Peyer's patch (tissue), 4 donors: ENCODE data around the gene GPR84.

Experiments used
- POLR2A ChIP-seq, 2 donors: fragments of 450-650 bp; IDR thresholded peaks; one replicate each; pipeline ENCODE4 v1.5.1; 2017; ENCODE audit warnings: antibody characterized with exemption in 2 of 2, mild to moderate bottlenecking in 2 of 2, moderate library complexity in 2 of 2
- TF ChIP-seq, protein P1 (sequence below), 6 experiments: fragments of 450-650 bp in 4 of 6; fragments of 200-600 bp in 2 of 6; sonication (generic) in 1 of 6; IDR thresholded peaks; one replicate each; pipeline ENCODE4 v1.5.1; 2017 to 2019; ENCODE audit warnings: antibody characterized with exemption in 6 of 6, mild to moderate bottlenecking in 3 of 6, moderate library complexity in 1 of 6

DNA sequence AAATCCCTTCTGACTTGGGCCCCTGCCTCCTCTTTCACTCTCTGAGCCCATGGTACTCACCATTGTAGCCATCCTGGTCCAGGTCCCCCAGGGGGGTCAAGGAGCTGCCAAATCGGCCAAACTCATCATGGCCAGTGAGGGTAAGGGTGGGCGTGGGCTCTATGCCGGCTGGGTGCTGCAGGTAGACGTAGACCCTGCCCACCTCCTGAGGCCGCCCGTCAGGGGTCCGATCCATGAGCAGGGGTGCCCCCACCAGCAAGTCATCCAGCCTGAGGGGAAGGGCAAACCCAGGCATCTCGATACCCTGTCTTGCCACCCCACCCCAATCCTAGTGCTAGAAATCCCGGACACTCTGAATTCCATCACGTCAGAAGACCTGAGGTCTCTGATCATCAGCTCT is 40.8 kb upstream of the GPR84 start:
- TF ChIP-seq POLR2A (IDR thresholded peaks at IDR 0.05), result no peak
- TF ChIP-seq, protein P1, sequence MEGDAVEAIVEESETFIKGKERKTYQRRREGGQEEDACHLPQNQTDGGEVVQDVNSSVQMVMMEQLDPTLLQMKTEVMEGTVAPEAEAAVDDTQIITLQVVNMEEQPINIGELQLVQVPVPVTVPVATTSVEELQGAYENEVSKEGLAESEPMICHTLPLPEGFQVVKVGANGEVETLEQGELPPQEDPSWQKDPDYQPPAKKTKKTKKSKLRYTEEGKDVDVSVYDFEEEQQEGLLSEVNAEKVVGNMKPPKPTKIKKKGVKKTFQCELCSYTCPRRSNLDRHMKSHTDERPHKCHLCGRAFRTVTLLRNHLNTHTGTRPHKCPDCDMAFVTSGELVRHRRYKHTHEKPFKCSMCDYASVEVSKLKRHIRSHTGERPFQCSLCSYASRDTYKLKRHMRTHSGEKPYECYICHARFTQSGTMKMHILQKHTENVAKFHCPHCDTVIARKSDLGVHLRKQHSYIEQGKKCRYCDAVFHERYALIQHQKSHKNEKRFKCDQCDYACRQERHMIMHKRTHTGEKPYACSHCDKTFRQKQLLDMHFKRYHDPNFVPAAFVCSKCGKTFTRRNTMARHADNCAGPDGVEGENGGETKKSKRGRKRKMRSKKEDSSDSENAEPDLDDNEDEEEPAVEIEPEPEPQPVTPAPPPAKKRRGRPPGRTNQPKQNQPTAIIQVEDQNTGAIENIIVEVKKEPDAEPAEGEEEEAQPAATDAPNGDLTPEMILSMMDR (IDR thresholded peaks at IDR 0.05), result no peak
